Spleen (tissue), 11 donors: ENCODE results near the gene GAS5. TPM values are rescaled to one million over a fixed set of nuclear protein-coding genes. Genes with fewer than 3 reads are reported as not detected.

Experiments
- DNase-seq: peaks from one replicate; pipeline ENCODE4 v3.0.0-alpha.2; 2020
- H3K27ac ChIP-seq, 8 donors: fragments of 200-600 bp; sonication (generic) in 7 of 8; 1 replicate in 4 of 8; 2 replicates in 4 of 8; pipeline versions ENCODE4 v1.5.0 to v1.8.0; 2016 to 2021; ENCODE audit warnings: inconsistent platforms in 4 of 8, mild to moderate bottlenecking in 4 of 8, moderate library complexity in 1 of 8
- H3K27me3 ChIP-seq, 7 donors: fragments of 200-600 bp; sonication (generic) in 6 of 7; replicated peaks in 1 of 7; 1 replicate in 4 of 7; 2 replicates in 3 of 7; pipeline versions ENCODE4 v1.5.0 to v1.8.0; 2016 to 2021; ENCODE audit warnings: inconsistent platforms in 3 of 7, mild to moderate bottlenecking in 1 of 7
- H3K36me3 ChIP-seq, 6 donors: fragments of 200-600 bp; sonication (generic) in 5 of 6; 1 replicate in 4 of 6; 2 replicates in 2 of 6; pipeline versions ENCODE4 v1.5.0 to v1.8.0; 2016 to 2021; ENCODE audit warnings: inconsistent platforms in 2 of 6
- H3K4me1 ChIP-seq, 6 donors: fragments of 200-600 bp; sonication (generic) in 5 of 6; 1 replicate in 3 of 6; 2 replicates in 3 of 6; pipeline versions ENCODE4 v1.5.0 to v1.8.0; 2016 to 2021; ENCODE audit warnings: inconsistent platforms in 3 of 6
- H3K4me3 ChIP-seq, 8 donors: fragments of 200-600 bp; sonication (generic) in 7 of 8; 1 replicate in 4 of 8; 2 replicates in 4 of 8; pipeline versions ENCODE4 v1.5.0 to v1.8.0; 2016 to 2021; ENCODE audit warnings: inconsistent platforms in 4 of 8, mild to moderate bottlenecking in 4 of 8, moderate library complexity in 2 of 8
- H3K9me3 ChIP-seq, 8 donors: fragments of 200-600 bp; sonication (generic) in 7 of 8; 1 replicate in 4 of 8; 2 replicates in 4 of 8; pipeline versions ENCODE4 v1.5.0 to v1.8.0; 2016 to 2021; ENCODE audit warnings: inconsistent platforms in 4 of 8
- POLR2A ChIP-seq, 3 donors: fragments of 450-650 bp; IDR thresholded peaks; one replicate each; pipeline ENCODE4 v1.5.1; 2017; ENCODE audit warnings: antibody characterized with exemption in 3 of 3, mild to moderate bottlenecking in 1 of 3
- POLR2AphosphoS5 ChIP-seq, 3 donors: sonication (generic); formaldehyde crosslinking; IDR thresholded peaks; one replicate each; pipeline ENCODE4 v1.5.1; 2017; ENCODE audit warnings: antibody characterized with exemption in 3 of 3
- WGBS, 5 donors: extraction: QIAGEN DNeasy Blood & Tissue Kit in 3 of 5; methylation state at CpG; one replicate each; pipeline versions ENCODE4 v1.1.5 to v1.1.7; 2013 to 2018; 5-methylcytosine and 5-hydroxymethylcytosine counted together
- intact Hi-C: fragments of 100-400 bp; cut with DNase I; formaldehyde crosslinking; loops from one replicate; pipeline ENCODE4 v1.15.0; 2023; ENCODE audit warnings: low total_unique reads
- polyA plus RNA-seq, 3 donors: library from polyadenylated mRNA; stranded (reverse); fragments of 200-250 nt; gene quantifications; one replicate each; pipeline ENCODE4 v1.2.1, GENCODE V29; 2013
- total RNA-seq, 7 donors: library from RNA; depleted of rRNA in 3 of 7; stranded (reverse); fragments of >200 nt in 3 of 7; fragmentation: NEBNext Ultra II Directional in 4 of 7; extraction: Animal tissue kit (Norgen Biotek cat#: 25700) in 4 of 7; gene quantifications; one replicate each; pipeline versions ENCODE4 v1.1.0 to v1.2.1, GENCODE V29; 2016 to 2021
- TF ChIP-seq, protein P1 (sequence below), 11 experiments: fragments of 200-600 bp in 7 of 11; fragments of 450-650 bp in 4 of 11; sonication (generic) in 4 of 11; IDR thresholded peaks in 8 of 11; conservative IDR thresholded peaks in 3 of 11; 1 replicate in 7 of 11; 2 replicates in 4 of 11; pipeline versions ENCODE4 v1.4.0 to v1.8.0; 2016 to 2021; ENCODE audit warnings: antibody characterized with exemption in 11 of 11, inconsistent platforms in 4 of 11, mild to moderate bottlenecking in 1 of 11
- donor health status: healthy with polysubstance abuse.
- donor health status: DM: no; HTN: no; CAD: no; lungs with moderate emphysema.
- donor health status: DM: no; HTN: no; CAD: no.
- donor health status: Bipolar disorder and iron deficiency.
- donor health status: healthy.
- donor health status: DM: no; HTN: no; CAD: no.
- donor health status: DM: yes; HTN: yes; CAD: no.

GAS5 gene
- total and polyA plus RNA-seq, 10 donors = 287 to 1,371 (median 350) TPM

DNA sequence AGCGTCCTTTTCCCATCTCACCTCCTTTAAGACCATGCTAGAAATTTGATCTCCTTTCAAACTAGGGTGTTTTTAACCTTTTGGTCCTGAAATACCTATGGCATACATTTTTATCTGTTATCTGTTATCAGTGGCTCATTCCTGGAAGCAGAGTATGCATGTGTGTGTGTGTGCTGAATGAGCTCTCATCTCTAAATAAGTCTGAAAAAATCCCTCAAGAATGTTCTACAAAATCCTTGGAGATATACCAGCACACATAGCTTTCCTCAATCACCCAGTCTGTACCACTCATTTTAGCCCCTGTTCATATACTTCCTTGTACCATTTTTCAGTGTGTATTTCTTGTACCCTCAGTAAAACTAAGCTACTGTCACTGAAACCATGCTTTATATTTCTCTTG lies 49.3 kb downstream of the GAS5 start:
- Histone ChIP-seq H3K9me3 (no peaks in the 10 kb centered on the region), H3K27ac (no peak overlapping the region), H3K4me3 (no peak overlapping the region), H3K4me1 (peaks cover 2 to 33% (median 16%) of the 10 kb centered on the region in 6 donors), H3K36me3 (peaks cover 0 to 32% (median 0%) of the 10 kb centered on the region in 6 donors), H3K27me3 (no peaks in the 10 kb centered on the region)
- 78 to 95% (median 91%) methylated on average over 1 of the region's 1 CpG for WGBS, 5 donors
- no peak for DNase-seq
- intact Hi-C loops = no loop called here
- TF ChIP-seq, protein P1, sequence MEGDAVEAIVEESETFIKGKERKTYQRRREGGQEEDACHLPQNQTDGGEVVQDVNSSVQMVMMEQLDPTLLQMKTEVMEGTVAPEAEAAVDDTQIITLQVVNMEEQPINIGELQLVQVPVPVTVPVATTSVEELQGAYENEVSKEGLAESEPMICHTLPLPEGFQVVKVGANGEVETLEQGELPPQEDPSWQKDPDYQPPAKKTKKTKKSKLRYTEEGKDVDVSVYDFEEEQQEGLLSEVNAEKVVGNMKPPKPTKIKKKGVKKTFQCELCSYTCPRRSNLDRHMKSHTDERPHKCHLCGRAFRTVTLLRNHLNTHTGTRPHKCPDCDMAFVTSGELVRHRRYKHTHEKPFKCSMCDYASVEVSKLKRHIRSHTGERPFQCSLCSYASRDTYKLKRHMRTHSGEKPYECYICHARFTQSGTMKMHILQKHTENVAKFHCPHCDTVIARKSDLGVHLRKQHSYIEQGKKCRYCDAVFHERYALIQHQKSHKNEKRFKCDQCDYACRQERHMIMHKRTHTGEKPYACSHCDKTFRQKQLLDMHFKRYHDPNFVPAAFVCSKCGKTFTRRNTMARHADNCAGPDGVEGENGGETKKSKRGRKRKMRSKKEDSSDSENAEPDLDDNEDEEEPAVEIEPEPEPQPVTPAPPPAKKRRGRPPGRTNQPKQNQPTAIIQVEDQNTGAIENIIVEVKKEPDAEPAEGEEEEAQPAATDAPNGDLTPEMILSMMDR (IDR thresholded peaks at IDR 0.05 in 8 of 11, conservative IDR thresholded peaks at IDR 0.05 in 3 of 11) = no peak
- no peak for TF ChIP-seq POLR2A (IDR thresholded peaks at IDR 0.05)
- TF ChIP-seq POLR2AphosphoS5 (IDR thresholded peaks at IDR 0.05) = no peak

Other genes starting within 250 kb of the GAS5 start
- not detected for gene TEX50, start 232.7 kb downstream of the GAS5 start, total RNA-seq
- not detected for gene TEX50, start 232.7 kb downstream of the GAS5 start, polyA plus RNA-seq
- 1 to 10 TPM in 3 of 7 donors, under 1 TPM in 3, not detected in 1; 0.67 to 1.1 (median 0.92) TPM for gene ANKRD45, start 198.1 kb downstream of the GAS5 start, total RNA-seq
- under 1 TPM; 0.13 to 0.30 (median 0.19) TPM for gene ANKRD45, start 198.1 kb downstream of the GAS5 start, polyA plus RNA-seq
- 10 to 100 TPM; 25.4 to 36.3 (median 29.2) TPM for gene KLHL20, start 153.0 kb downstream of the GAS5 start, total RNA-seq
- 1 to 10 TPM; 4.1 to 9.0 (median 5.6) TPM for gene KLHL20, start 153.0 kb downstream of the GAS5 start, polyA plus RNA-seq
- gene DARS2, start 43.3 kb downstream of the GAS5 start, total RNA-seq = 10 to 100 TPM; 12.6 to 23.3 (median 18.2) TPM
- 1 to 10 TPM; 4.7 to 7.3 (median 6.8) TPM for gene DARS2, start 43.3 kb downstream of the GAS5 start, polyA plus RNA-seq
- gene CENPL, start 43.1 kb downstream of the GAS5 start, total RNA-seq = 10 to 100 TPM in 2 of 7 donors, 1 to 10 TPM in 5; 4.7 to 22.2 (median 7.9) TPM
- gene CENPL, start 43.1 kb downstream of the GAS5 start, polyA plus RNA-seq = 1 to 10 TPM; 2.4 to 5.7 (median 3.8) TPM
- 10 to 100 TPM; 16.4 to 29.8 (median 23.4) TPM for gene ZBTB37, start 391 bp upstream of the GAS5 start, total RNA-seq
- gene ZBTB37, start 391 bp upstream of the GAS5 start, polyA plus RNA-seq = 1 to 10 TPM; 1.1 to 2.0 (median 1.3) TPM
- gene SERPINC1, start 49.3 kb upstream of the GAS5 start, total RNA-seq = under 1 TPM in 2 of 7 donors, not detected in 5; 0.22 to 0.49 TPM
- under 1 TPM in 2 of 3 donors, not detected in 1; 0.10 to 0.12 TPM for gene SERPINC1, start 49.3 kb upstream of the GAS5 start, polyA plus RNA-seq
- gene RC3H1, start 154.4 kb upstream of the GAS5 start, total RNA-seq = 10 to 100 TPM; 48.9 to 64.2 (median 54.6) TPM
- gene RC3H1, start 154.4 kb upstream of the GAS5 start, polyA plus RNA-seq = 1 to 10 TPM; 3.9 to 6.3 (median 4.8) TPM